ENCODE results near the gene P2RY10. TPM values are rescaled to one million over a fixed set of nuclear protein-coding genes. Genes with fewer than 3 reads are reported as not detected.

Gene P2RY10
- not detected in 2 replicates for total RNA-seq

GRCh38 chrX:78945186-78945912 is at the start of gene P2RY10:
Gene P2RY10 (plus strand): TSS chrX:78945391. CDS start chrX:78960521, 15,130 bp downstream.

Other genes starting within 250 kb of the P2RY10 start
- gene LPAR4, start 197.7 kb upstream of the P2RY10 start, total RNA-seq: 0.07 and 0.33 TPM in 2 replicates
- gene GPR174, start 199.3 kb downstream of the P2RY10 start, total RNA-seq: not detected in 2 replicates